Measurements from ENCODE around the gene SCAF1. TPM values are rescaled to one million over a fixed set of nuclear protein-coding genes. Genes with fewer than 3 reads are reported as not detected.
A peak's percentile ranks its signal among the peaks of the same experiment; 100 is the strongest.

Gene SCAF1
- polyA plus RNA-seq, 4 donors = 31.4 to 47.6 (median 34.7) TPM

DNA sequence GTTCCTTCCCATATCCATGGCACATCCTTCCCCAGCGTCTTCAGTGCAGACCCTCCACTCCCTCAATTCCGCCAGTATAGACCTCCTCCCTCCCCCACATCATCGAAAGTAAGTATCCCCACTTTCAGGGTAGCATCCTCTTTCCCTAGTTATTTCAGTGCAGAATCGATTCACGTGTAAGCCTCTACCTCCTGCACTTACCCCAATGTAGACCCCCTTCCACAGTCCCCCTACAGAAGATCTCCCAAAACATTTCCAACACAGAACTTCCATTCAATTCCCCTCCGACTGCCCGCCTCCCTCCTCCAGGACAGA is 23.0 kb downstream of the SCAF1 start:
- no peak for DNase-seq (ENCODE audit: low read depth in 4 of 4, low spot score in 3 of 4)

DNA sequence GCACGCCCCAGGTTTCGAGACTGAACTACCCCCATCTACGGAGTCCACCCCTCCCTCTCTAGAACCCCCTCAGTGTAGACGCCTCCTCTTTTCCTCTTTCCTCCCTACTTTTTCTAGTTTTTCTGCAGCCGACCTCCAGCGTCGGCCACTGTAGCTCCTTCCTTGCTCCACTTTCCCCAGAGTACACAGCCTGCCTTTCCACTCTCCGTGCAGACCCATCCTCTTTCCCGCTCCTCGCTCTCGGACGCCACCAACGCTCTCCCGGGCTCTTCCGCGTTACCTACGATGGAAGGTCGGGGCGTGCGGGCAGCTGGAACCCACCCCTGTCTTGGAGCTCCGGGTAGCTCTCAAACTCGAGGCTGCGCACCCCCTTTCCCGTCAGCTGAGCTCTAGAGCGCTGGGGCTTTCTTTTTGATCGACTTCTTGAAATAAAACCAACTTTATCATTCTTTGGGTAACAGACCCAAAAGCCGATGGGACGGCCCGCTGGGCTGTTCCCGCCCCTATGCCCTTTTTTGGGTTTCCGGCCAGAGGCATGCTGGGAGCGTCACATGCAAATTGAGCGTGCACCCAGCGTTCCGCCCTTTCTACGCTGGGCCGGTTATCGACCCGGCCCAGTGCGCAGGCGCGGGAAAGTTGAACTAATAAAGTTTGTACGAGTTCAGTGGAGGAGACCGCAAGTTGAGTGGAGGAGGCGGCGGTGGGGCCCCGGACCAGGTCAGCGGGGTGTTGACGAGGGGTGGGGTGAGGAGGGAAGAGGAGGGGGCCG is 23.5 kb downstream of the SCAF1 start, which contains the start of the genes BCL2L12 and IRF3:
BCL2L12 (plus strand) TSS at position 583 of the 769 bp plus-strand sequence. CDS start 760 bp downstream, outside the sequence.
IRF3 (minus strand) TSS at position 507 of the 769 bp plus-strand sequence. CDS start 1,019 bp downstream, outside the sequence.
- peak; percentile 93 to 96 (median 96) for DNase-seq (ENCODE audit: low read depth in 4 of 4, low spot score in 3 of 4)

DNA sequence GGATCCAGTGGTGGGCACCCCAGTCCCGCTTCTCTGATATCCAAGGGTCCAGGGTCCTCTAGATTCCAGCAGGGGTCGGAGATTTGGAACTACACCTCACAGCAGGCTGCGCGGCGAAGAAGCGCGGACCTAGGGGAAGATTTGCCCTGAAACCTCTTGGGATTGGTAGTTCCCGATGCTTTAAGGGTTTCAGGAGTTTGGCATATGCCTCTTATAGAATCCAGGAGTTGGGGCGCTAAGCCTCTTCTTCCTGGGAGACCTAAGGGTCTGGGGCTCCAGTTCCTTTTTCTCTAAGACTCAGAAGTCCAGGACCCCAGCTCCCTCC is 24.1 kb downstream of the SCAF1 start:
- DNase-seq (ENCODE audit: low read depth in 4 of 4, low spot score in 3 of 4) = no peak

DNA sequence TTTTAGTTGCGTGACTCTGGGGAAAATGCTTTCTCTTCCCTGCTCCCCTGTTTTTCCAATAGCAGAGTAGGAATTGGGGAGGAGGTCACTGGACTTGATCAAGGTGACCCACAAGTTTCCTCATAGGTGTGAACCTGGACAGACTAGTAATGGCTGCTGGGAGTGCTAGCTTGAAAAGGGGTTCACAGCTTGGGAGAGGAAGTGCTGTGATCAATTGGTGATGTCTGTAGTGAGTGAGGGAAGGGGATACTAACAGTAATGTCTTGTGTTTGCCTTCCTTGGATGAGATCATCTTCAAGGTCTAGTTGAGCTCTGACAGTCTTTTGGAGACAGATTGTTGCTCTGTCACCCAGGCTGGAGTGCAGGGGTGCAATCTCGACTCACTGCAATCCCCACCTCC is 25.5 kb downstream of the SCAF1 start:
- no peak for DNase-seq (ENCODE audit: low read depth in 4 of 4, low spot score in 3 of 4)

DNA sequence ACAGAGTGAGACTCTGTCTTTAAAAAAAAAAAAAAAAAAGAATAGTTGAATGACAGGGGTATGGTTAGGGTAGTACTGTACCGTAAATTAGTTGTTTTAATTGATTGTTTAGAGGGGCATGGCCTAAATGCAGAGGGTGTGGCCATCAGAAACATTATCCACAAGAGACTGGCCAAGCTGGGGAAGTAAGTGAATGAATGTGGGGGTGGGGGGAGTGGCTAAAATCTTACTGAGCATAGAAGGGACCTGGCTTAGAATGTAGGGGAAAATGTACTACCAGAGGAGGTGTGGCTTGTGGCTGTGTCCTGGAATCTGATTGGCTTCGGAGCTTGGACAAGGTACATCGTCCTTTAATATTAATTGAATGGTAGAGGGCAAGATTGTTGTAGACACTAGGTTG is 27.5 kb downstream of the SCAF1 start:
- no peak for DNase-seq (ENCODE audit: low read depth in 4 of 4, low spot score in 3 of 4)

DNA sequence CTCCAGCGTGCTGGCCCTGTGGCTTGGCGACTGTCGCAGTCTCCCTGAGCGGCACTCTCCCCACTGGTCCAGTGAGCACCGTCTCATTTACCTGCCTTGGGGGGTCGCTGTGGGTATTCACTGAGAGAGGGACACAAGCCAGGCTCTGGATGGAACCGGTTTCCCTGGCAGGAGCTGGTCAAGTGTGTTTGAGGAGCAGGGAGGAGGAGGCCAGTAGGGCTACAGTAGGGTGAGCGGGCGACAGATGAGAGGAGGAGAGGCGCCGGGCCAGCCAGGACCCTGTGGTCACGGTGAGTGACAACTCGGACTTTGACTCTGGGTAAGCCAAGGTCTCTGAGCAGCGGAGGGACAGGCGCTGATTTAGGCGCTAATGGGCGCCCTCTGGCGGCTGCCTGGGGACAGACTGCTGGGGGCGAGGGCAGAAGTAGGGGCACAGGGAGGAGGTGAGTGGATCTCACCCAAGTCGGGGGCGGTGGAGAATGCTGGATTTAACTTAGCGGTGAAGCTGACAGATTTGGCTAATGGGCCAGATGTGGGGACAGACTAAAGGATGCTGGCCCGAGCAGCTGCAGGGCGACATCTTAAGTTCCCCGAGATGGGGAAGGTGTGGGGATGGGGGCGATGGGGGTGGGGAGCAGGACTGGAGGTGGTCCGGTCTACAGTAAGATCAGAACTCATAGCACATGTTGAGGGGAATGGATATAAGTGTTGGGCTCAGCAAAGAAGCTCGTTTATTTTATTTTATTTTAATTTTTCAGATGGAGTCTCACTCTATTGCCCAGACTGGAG is 30.3 kb downstream of the SCAF1 start:
- DNase-seq (ENCODE audit: low read depth in 4 of 4, low spot score in 3 of 4) = peak in 1 of 4 donors; percentile 70

DNA sequence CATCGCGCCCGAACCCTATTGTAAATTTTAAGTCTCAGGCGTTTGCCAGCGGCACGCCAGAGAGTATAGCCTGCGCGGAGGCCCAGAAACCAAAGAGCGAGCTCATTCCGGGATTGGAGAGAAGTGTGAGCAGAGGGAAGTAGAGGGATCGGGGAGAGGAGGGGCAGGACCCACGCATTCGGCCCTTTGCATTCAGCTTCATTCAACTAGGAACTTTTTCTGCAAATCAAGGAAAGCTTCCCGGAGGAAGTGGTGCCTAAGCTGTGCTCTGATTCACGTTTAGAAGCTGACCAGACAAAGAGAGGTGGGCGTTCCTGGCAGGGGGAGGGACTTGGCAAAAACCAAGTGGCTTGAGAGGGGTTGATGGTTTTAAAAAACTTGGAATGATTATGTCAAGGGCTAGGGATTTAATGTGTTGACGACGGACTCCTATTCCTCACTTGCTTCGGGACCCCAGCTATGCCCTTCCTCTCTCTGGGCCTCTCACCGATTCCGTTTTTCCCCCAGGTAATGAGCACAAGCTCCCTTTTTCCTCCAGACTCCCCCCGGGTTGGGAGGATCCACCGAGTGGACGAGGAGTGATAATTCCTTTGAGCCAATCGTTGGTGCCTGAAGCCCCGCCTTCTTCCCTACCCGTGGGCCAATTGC is 34.3 kb downstream of the SCAF1 start:
- peak in 1 of 4 donors; percentile 84 for DNase-seq (ENCODE audit: low read depth in 4 of 4, low spot score in 3 of 4)

DNA sequence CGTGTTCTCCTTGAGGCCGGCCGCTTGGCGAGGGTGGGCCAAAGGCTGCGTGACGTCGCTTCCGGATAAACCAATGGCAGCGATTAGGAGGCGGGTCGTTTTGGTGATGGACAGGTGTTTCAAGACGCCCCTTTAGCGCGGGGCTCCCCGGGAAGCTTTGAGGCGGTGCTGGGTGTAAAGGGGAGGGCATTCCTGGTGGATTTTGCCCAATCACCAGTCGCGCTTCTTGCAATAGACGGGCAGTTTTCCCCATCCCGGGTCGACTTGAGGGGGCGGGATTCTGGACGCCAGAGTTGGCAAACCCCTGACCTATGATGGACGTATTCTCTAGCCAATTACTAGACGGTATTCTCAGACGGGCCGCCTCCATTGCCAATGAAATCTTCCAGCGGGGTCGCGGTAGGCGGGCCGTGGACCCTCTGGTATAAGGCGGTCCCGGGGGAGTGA is 34.8 kb downstream of the SCAF1 start:
- peak; percentile 100 for DNase-seq (ENCODE audit: low read depth in 4 of 4, low spot score in 3 of 4)

DNA sequence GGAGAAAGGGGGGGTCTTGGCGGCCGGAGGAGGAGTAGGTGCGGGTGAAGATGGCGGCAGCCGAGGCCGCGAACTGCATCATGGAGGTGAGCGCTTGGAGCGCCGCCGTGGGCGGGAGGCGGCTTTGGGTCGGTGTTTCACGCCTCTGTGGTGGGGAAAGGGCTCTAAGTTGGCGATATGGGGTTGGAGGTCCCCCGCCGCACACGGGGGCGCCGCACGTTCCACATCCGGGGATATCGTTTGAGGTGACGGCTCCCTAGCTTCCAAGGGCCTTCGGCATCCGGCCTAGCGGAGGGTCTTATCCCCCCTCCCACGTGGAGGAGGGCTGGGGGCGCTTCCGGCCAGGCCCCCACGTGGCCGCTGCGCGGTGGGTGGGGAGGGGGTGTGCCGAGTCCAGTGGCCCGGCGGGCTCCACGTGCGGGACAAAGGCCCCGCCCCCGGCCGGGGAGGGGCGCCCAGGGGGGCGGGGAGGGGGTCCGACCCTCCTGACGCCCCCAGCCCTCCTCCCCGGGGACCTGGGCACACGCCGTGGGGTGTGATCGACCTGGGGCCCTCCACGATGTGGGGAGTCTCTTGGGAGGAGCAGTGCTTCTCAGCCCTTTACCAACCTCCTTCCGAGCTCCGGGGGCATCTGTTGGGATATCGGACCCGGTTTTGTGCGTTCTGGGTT is 35.4 kb downstream of the SCAF1 start, which contains the start of gene PRMT1:
PRMT1 (plus strand) TSS at position 41 of the 670 bp plus-strand sequence; CDS start at position 51, 10 bp downstream.
- no peak for DNase-seq (ENCODE audit: low read depth in 4 of 4, low spot score in 3 of 4)

DNA sequence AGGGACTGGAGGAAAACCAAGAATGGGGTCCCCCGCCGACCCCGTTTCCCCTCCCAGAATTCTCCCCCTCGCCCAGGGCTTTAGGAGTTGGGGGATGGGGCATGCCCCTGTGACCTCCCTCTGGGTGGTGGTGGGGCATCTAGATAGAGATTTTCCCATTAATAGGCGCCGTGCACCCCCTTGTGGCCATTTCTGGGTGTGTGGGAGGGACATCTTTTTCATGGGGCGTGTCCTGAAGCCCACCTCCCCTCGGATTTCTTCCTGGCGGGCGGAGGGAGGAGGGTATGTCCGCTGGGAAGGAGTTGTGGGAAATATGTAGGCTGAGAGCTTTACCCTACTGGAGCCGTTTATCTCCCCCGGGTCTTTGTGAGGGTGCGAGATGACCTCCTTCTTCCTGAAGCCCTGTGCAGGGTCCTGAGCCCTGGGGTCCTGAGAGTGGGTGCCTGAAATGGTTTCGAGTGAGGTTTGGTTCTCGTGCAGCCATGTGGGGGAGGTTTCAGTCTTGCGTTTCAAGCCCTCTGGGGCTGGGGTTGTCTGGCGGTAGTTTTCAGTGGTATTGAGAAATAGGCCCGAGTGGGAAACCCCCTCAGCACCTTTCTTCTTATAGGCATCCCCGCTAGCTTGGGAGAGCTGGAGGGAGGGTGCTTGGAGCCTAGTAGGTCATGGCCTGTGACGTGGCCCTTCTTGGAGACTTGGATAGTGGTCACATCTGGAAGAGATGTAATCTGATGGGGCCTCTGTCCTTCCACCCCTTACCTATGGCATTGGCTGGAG is 36.1 kb downstream of the SCAF1 start:
- peak in 3 of 4 donors; percentile 77 to 80 (median 80) for DNase-seq (ENCODE audit: low read depth in 4 of 4, low spot score in 3 of 4)

DNA sequence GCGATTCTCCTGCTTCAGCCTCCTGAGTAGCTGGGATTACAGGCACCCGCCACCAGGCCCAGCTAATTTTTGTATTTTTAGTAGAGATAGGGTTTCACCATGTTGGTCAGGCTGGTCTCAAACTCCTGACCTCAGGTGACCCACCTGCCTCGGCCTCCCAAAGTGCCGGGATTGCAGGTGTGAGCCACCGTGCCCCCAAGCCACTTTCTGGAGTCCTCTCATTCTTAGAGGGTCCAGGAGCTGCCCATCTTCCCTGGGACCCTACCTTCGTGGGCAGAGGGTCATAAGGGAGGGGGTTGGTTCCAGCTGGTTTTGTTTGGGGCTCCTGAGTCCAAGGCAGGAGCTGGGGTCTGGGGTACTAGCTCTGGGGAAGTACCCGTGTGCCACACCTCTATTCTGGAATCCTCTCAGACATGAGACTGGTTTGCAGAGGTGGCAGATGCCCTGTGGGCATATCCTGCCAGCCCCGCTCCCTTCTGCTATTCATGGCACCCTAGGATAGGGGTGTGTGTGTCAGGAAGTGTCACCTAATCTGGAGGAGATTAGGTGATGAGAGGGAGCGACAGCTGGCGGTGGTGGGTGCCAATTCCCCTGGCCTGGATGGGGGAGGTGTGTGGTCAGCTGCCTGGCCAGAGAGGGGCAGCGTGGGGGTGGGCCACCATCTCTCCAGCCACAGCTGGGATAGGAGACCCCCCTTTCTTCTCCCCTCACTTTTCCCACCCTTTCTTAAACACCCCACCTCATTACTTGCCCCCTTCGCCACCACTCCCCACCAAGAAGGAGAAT is 37.2 kb downstream of the SCAF1 start:
- DNase-seq (ENCODE audit: low read depth in 4 of 4, low spot score in 3 of 4) = no peak

DNA sequence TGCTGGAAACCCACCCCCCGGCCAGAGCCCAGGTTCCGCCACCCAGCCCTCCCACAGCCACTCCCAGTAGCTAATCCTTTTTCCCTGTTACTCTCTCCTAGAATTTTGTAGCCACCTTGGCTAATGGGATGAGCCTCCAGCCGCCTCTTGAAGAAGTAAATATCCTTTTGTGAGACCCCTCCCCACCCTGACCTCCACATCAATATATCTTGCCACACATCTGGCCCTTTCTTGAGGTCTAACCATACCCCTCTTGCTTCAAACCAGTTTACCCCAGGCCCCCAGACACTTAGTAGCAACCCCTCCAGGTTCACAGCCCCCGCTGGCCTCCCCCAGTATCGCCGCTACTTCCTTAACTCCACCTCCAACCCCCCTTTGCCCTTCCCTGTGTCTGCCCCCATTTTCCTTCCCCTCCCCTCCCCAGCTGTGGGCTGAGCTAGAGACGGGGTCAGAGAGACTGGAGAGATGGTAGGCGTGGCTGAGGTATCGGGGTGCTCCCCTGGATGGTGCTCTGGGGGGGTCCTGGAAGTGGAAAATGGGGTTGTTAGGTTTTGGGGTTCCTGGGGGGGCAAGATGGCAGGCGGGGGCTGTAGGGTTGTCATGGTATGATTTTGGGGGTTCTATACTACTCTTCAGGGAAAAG is 37.9 kb downstream of the SCAF1 start:
- DNase-seq (ENCODE audit: low read depth in 4 of 4, low spot score in 3 of 4) = no peak

DNA sequence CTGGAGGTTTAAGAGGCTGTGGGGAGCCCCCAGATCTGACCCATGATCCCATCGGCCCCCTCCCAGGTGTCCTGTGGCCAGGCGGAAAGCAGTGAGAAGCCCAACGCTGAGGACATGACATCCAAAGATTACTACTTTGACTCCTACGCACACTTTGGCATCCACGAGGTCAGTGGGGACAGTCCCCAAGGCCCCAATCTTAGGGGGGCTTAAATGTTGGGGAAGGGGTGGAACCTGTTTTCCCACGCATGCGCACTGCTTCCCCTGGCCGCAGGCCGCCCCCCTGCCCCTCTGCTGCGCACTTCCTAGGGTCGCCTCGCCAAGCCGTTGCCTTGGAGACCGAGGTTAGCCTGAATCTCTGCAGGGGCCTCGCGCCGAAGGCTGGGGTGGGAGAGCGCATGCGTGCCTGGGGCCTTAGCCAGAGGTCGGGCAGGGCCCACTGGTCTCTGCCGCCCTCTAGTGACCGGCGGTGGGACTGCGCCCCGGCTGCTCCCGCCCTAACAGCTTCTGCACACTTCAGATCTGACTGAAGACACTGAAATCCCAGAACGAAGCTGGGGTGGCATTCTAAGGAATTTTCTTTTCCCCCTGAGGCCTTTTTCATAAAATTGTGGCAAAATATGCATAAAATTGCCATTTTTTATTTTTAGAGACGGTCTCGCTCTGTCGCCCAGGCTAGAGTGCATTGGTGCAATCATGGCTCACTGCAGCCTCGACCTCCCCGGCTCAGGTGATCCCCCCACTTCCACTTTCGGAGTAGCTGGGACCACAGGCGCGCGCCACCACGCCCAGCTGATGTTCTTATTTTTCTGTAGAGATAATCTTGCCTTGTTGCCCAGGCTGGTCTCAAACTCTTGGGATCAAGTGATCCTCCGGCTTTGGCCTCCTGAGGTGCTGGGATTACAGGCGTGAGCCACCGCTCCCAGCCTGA is 38.7 kb downstream of the SCAF1 start:
- peak; percentile 82 to 95 (median 91) for DNase-seq (ENCODE audit: low read depth in 4 of 4, low spot score in 3 of 4)

DNA sequence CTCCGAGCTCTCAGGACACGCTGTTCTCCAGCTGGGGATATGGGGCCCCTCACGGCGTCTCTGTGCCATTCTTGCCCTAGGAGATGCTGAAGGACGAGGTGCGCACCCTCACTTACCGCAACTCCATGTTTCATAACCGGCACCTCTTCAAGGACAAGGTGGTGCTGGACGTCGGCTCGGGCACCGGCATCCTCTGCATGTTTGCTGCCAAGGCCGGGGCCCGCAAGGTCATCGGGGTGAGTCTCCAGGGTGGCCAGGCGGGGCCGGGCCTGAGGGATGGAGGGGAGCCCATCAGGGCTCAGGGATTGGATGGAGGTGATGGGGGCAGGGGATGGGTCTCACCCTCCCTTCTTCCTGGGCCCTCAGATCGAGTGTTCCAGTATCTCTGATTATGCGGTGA is 39.8 kb downstream of the SCAF1 start:
- DNase-seq (ENCODE audit: low read depth in 4 of 4, low spot score in 3 of 4) = no peak

DNA sequence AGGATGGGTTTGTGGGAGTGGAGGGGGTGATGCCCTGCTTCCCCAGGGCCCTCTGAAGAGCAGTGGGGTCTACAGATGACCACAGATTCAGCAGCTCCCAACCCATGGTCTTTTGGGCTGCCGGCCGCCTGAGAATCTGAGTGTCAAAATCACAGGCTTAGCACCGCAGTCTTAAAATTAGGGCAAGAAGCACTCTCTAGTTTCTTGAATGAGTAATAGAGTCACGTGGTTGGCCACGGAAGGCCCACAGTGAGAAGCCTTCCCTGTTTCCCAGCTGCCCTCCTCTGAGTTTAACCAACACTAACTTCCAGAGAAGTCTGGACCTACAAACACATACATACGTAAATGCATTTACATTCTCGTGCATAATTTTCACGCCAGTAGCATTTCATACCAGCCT is 40.3 kb downstream of the SCAF1 start:
- DNase-seq (ENCODE audit: low read depth in 4 of 4, low spot score in 3 of 4) = no peak

DNA sequence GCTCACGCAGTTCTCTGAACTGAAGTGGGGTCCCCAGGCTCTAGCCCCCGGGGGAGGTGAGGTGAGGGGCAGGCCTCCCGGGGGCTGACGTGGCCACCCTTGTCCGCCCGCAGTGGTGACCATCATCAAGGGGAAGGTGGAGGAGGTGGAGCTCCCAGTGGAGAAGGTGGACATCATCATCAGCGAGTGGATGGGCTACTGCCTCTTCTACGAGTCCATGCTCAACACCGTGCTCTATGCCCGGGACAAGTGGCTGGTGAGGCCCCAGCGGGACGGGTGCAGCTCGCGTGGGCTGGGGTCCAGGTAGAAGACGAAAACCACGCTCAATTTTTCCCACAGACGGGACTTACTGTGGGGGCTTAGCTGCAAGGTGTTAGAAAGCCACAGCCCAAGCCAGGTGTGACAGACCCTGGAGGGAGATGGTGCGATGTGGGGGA is 41.8 kb downstream of the SCAF1 start:
- no peak for DNase-seq (ENCODE audit: low read depth in 4 of 4, low spot score in 3 of 4)

DNA sequence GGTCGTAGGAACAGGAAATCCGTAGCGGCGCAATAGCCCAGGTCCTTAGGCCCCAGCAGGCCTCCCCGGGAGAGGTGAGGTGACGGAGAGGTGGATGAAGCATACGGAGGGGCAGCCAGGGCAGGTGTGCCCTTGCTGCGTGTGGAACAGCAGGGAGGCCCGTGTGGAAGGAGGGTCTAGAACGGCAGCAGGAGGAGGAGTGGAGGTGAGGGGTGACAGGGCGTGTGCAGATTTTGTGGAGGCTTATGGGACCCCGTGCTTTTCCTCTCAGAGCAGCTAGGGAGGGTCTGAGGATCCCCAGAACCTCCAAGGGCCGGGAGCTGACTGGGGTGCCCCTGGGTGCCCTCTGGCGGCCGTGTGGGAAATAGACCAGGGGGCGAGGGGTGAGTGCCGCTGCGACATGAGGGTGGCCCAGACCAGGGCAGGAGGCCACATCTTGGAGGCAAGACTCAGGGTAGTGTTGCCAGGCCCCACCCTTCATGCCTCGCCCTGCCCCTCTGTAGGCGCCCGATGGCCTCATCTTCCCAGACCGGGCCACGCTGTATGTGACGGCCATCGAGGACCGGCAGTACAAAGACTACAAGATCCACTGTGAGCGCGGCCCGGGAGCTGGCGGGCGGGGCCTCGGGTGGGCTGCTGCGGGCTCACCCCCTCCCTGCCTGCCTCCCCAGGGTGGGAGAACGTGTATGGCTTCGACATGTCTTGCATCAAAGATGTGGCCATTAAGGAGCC is 42.4 kb downstream of the SCAF1 start:
- DNase-seq (ENCODE audit: low read depth in 4 of 4, low spot score in 3 of 4) = no peak

Measured in right renal pelvis (tissue), 4 donors.